Hepatocyte (in vitro differentiated cells): ENCODE data around the gene TAS1R2. TPM values are rescaled to one million over a fixed set of nuclear protein-coding genes. Genes with fewer than 3 reads are reported as not detected.

Experiments used
- DNase-seq: peaks from one replicate; pipeline ENCODE4 v3.0.0-alpha.2; 2016; ENCODE audit warnings: low spot score
- H2AFZ ChIP-seq: fragments of 200-600 bp; sonication (generic); 2 replicates; pipeline ENCODE4 v1.6.0; 2016; ENCODE audit warnings: antibody characterized with exemption, mild to moderate bottlenecking
- H3K27ac ChIP-seq: fragments of 200-600 bp; sonication (generic); 2 replicates; pipeline ENCODE4 v1.5.1; 2016; ENCODE audit warnings: mild to moderate bottlenecking
- H3K27me3 ChIP-seq: fragments of 200-600 bp; sonication (generic); 2 replicates; pipeline ENCODE4 v1.6.1; 2016
- H3K36me3 ChIP-seq: fragments of 200-600 bp; sonication (generic); replicated peaks from 2 replicates; pipeline ENCODE4 v1.5.1; 2016; ENCODE audit warnings: low read depth; ENCODE audit not compliant: insufficient read depth
- H3K4me1 ChIP-seq: fragments of 200-600 bp; sonication (generic); 2 replicates; pipeline ENCODE4 v1.5.1; 2016; ENCODE audit warnings: mild to moderate bottlenecking, moderate library complexity; ENCODE audit not compliant: insufficient read depth
- H3K4me2 ChIP-seq: fragments of 200-600 bp; sonication (generic); 2 replicates; pipeline ENCODE4 v1.6.0; 2016
- H3K4me3 ChIP-seq: fragments of 200-600 bp; sonication (generic); 2 replicates; pipeline ENCODE4 v1.5.1; 2016; ENCODE audit warnings: mild to moderate bottlenecking
- H3K79me2 ChIP-seq: fragments of 200-600 bp; sonication (generic); 2 replicates; pipeline ENCODE4 v1.6.0; 2017; ENCODE audit warnings: mild to moderate bottlenecking
- H3K9me2 ChIP-seq: fragments of 200-600 bp; sonication (generic); replicated peaks from 2 replicates; pipeline ENCODE4 v1.6.0; 2017; ENCODE audit warnings: mild to moderate bottlenecking; ENCODE audit not compliant: insufficient read depth
- H3K9me3 ChIP-seq: fragments of 200-600 bp; sonication (generic); 2 replicates; pipeline ENCODE4 v1.5.1; 2016; ENCODE audit warnings: low read depth, mild to moderate bottlenecking
- H4K20me1 ChIP-seq: fragments of 200-600 bp; sonication (generic); 2 replicates; pipeline ENCODE4 v1.6.0; 2016; ENCODE audit warnings: mild to moderate bottlenecking; ENCODE audit not compliant: insufficient read depth, poor library complexity, severe bottlenecking
- EZH2 ChIP-seq: fragments of 200-600 bp; sonication (generic); IDR thresholded peaks from 2 replicates; pipeline ENCODE4 v1.6.1; 2016; ENCODE audit warnings: antibody characterized with exemption, mild to moderate bottlenecking, borderline replicate concordance
- EZH2phosphoT487 ChIP-seq: fragments of 200-600 bp; sonication (generic); IDR thresholded peaks from one replicate; pipeline ENCODE4 v1.6.1; 2018; ENCODE audit warnings: antibody characterized with exemption, mild to moderate bottlenecking, low read depth, moderate library complexity; ENCODE audit not compliant: unreplicated experiment, severe bottlenecking
- WGBS: methylation state at CpG from one replicate; pipeline ENCODE4 v1.1.6; 2016; ENCODE audit warnings: low lambda C conversion rate; ENCODE audit errors: missing lambda C conversion rate; 5-methylcytosine and 5-hydroxymethylcytosine counted together
- polyA plus RNA-seq: library from polyadenylated mRNA; unstranded; fragments of >200 nt; fragmentation: Nextera tagmentation; extraction: Ambion mirVana; gene quantifications from 2 replicates; pipeline ENCODE4 v1.2.1, GENCODE V29; 2016
- total RNA-seq: library from RNA; depleted of rRNA; stranded (reverse); fragments of >200 nt; gene quantifications from 2 replicates; pipeline ENCODE4 v1.2.3, GENCODE V29; 2014
- TF ChIP-seq, protein P1 (sequence below): fragments of 200-600 bp; sonication (generic); IDR thresholded peaks from 2 replicates; pipeline ENCODE4 v1.5.1; 2016; ENCODE audit warnings: antibody characterized with exemption, mild to moderate bottlenecking; ENCODE audit not compliant: poor library complexity

The TAS1R2 gene
- total and polyA plus RNA-seq, 2 experiments from 2014 or later = not detected

DNA sequence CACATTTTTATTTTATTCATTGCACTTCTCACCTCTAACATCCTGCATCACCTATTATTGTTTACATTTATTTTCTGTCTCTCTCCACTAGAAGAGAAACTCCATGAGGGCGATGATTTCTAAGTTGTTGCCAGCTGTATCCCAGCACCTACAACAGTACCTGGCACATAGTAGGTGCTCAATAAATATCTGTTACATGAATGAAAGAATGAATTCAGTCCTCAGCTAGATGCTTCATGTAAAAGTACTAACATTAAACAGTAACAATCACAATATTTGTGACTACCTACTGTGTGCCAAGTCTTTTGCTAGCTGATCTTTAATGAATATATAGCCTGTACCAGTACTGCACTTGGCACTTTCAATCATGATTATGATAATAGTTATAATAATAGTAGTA lies 3.0 kb downstream of the TAS1R2 start:
- TF ChIP-seq EZH2phosphoT487 (no peak), EZH2 (no peak)
- TF ChIP-seq, protein P1, sequence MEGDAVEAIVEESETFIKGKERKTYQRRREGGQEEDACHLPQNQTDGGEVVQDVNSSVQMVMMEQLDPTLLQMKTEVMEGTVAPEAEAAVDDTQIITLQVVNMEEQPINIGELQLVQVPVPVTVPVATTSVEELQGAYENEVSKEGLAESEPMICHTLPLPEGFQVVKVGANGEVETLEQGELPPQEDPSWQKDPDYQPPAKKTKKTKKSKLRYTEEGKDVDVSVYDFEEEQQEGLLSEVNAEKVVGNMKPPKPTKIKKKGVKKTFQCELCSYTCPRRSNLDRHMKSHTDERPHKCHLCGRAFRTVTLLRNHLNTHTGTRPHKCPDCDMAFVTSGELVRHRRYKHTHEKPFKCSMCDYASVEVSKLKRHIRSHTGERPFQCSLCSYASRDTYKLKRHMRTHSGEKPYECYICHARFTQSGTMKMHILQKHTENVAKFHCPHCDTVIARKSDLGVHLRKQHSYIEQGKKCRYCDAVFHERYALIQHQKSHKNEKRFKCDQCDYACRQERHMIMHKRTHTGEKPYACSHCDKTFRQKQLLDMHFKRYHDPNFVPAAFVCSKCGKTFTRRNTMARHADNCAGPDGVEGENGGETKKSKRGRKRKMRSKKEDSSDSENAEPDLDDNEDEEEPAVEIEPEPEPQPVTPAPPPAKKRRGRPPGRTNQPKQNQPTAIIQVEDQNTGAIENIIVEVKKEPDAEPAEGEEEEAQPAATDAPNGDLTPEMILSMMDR = no peak
- Histone ChIP-seq H2AFZ (no peak overlapping the region), H3K79me2 (no peaks in the 10 kb centered on the region), H3K27me3 (peaks cover 16% of the 10 kb centered on the region), H3K36me3 (no peaks in the 10 kb centered on the region), H4K20me1 (no peaks in the 10 kb centered on the region), H3K9me3 (no peaks in the 10 kb centered on the region), H3K4me2 (no peak overlapping the region), H3K4me1 (no peaks in the 10 kb centered on the region), H3K27ac (no peak overlapping the region), H3K4me3 (no peak overlapping the region), H3K9me2 (no peaks in the 10 kb centered on the region)
- 97% methylated on average over 1 of the region's 1 CpG for WGBS
- DNase-seq = no peak

DNA sequence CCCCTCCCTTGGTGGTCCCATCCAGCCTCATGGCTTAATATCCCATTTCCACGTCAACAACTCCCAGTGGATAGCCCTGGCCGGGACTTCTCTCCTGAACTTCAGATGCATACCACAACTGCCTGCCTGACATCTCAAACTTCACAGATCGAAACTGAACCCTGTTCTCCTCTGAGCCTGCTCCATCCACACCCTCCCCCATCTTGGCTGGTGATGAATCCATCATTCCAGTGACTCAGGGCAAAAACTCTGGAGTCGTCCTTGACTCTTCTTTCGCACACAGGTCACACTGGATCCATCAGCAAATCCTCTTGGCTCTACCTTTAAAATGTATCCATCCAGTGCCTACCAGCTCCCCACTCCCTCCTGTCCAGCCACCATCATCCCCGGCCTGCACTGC lies 3.9 kb downstream of the TAS1R2 start:
- Histone ChIP-seq H3K4me2 (no peak overlapping the region), H3K27me3 (peaks cover 16% of the 10 kb centered on the region), H3K9me3 (no peaks in the 10 kb centered on the region), H2AFZ (no peak overlapping the region), H3K27ac (no peak overlapping the region), H4K20me1 (no peaks in the 10 kb centered on the region), H3K4me1 (no peaks in the 10 kb centered on the region), H3K4me3 (no peak overlapping the region), H3K36me3 (no peaks in the 10 kb centered on the region), H3K9me2 (no peaks in the 10 kb centered on the region), H3K79me2 (no peaks in the 10 kb centered on the region)
- WGBS = 79% methylated on average over 6 of the region's 6 CpGs
- DNase-seq = no peak
- no peak for TF ChIP-seq EZH2
- TF ChIP-seq, protein P1 = no peak
- TF ChIP-seq EZH2phosphoT487 = no peak

DNA sequence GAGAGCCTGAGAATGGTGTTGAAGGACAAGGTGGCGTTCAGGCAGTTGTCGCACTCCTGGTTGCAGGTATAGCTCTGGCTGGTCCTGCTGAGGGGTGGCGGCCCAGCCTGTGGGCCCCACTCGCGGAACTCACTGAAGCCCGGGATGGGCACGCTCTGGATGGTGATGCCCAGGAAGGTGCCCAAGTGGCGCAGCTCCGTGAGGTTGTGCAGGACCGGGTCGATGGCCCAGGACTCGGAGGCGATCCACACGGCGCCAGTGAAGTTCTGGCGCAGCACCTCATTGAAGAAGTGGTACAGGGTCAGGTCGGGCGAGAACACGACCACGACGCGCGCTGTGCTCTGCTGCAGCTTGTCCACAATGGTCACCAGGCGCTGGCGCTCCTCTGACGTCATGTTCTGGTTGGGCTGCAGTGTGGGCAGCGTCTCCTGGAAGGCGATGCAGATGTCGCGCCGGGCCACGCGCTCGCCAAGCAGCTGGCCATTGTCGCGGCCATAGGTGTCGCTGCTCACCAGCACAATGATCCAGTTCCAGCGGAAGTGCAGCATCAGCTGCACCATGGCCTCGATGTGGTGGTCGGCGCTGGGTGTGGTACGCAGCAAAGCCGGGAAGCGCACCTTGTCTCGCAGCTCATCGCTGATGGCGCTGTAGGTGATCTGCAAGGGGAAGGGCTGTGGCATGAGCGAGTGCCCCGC lies 5.0 kb downstream of the TAS1R2 start:
- Histone ChIP-seq H4K20me1 (no peaks in the 10 kb centered on the region), H3K27ac (no peak overlapping the region), H2AFZ (no peak overlapping the region), H3K4me1 (no peaks in the 10 kb centered on the region), H3K9me3 (no peaks in the 10 kb centered on the region), H3K27me3 (peaks cover 16% of the 10 kb centered on the region), H3K4me3 (no peak overlapping the region), H3K4me2 (no peak overlapping the region), H3K79me2 (no peaks in the 10 kb centered on the region), H3K36me3 (no peaks in the 10 kb centered on the region), H3K9me2 (no peaks in the 10 kb centered on the region)
- TF ChIP-seq, protein P1 = no peak
- TF ChIP-seq EZH2 (no peak), EZH2phosphoT487 (no peak)
- WGBS = 94% methylated on average over 47 of the region's 49 CpGs
- no peak for DNase-seq
